ENCODE results near the gene PPIG. TPM values are rescaled to one million over a fixed set of nuclear protein-coding genes. Genes with fewer than 3 reads are reported as not detected.
"Not testable (repeated sequence)": the region's sequence is repeated elsewhere in the genome, so short reads cannot be mapped to it uniquely, and the experiment has no call there.

PPIG gene
- total RNA-seq, 1 donor from 2014 or later: 48.1 TPM

DNA sequence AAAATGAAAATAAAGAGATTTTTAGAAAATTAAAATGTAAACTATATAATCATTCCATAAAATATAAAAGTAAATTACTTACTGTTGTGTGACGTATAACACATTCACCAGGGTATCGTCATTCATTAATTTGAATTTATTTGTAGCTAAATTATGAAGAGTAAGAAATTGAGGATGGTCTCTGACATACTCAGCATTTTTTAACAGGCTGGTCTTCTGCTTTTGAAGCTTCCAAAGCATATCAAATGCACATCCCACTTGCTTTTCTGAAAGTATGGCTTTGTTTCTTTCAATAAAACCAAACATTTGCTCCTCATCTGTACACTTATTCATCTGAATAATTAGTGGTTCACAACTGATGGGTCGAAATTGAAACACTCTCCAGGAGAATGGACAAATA lies 12.6 kb upstream of the PPIG start:
- Histone ChIP-seq H3K9me3 (no peaks in the 10 kb centered on the region), H3K36me3 (no peaks in the 10 kb centered on the region), H3K27ac (no peak overlapping the region)

GRCh38 chr2:169572189-169572588 lies 12.0 kb upstream of the PPIG start:
- TF ChIP-seq POLR2AphosphoS5 (IDR thresholded peaks at IDR 0.05; ENCODE audit: insufficient read depth in 1 of 2, low read depth in 1 of 2): no peak
- TF ChIP-seq POLR2A (IDR thresholded peaks at IDR 0.05): no peak
- no peak for TF ChIP-seq CTCF (IDR thresholded peaks at IDR 0.05)
- Histone ChIP-seq H3K4me3 (no peak overlapping the region), H3K9me3 (no peaks in the 10 kb centered on the region), H3K36me3 (no peaks in the 10 kb centered on the region), H3K4me1 (peaks cover 16% of the 10 kb centered on the region), H3K27me3 (no peaks in the 10 kb centered on the region), H3K27ac (no peak overlapping the region)
- DNase-seq (ENCODE audit: extremely low spot score in 2 of 2): no peak
- intact Hi-C loops (cut with DNase I): loop anchor here (2.0 kb wide), 1 partner anchor 55 kb away; no protein-coding TSS in a partner anchor

More for the DNA sequence above, 12.6 kb upstream of the PPIG start:
- peaks cover 16% of the 10 kb centered on the region for H3K4me1 ChIP-seq
- TF ChIP-seq POLR2AphosphoS5 (IDR thresholded peaks at IDR 0.05; ENCODE audit: insufficient read depth in 1 of 2, low read depth in 1 of 2) (no peak), POLR2A (IDR thresholded peaks at IDR 0.05) (no peak), CTCF (IDR thresholded peaks at IDR 0.05) (no peak)
- no peak for DNase-seq (ENCODE audit: extremely low spot score in 2 of 2)
- H3K27me3 ChIP-seq: no peaks in the 10 kb centered on the region
- H3K4me3 ChIP-seq: no peak overlapping the region
- intact Hi-C loops (cut with DNase I): no loop called here

GRCh38 chr2:169572821-169573159 lies 11.4 kb upstream of the PPIG start:
- Histone ChIP-seq H3K4me3 (peak overlapping the region; percentile 51 to 84), H3K4me1 (peaks cover 16% of the 10 kb centered on the region), H3K9me3 (no peaks in the 10 kb centered on the region), H3K27ac (peak overlapping the region; percentile 66), H3K36me3 (no peaks in the 10 kb centered on the region), H3K27me3 (no peaks in the 10 kb centered on the region)
- DNase-seq (ENCODE audit: extremely low spot score in 2 of 2): no peak
- intact Hi-C loops (cut with DNase I): loop anchor here (2.0 kb wide), 1 partner anchor 54 kb away; no protein-coding TSS in a partner anchor
- TF ChIP-seq POLR2AphosphoS5 (IDR thresholded peaks at IDR 0.05; ENCODE audit: insufficient read depth in 1 of 2, low read depth in 1 of 2) (no peak), POLR2A (IDR thresholded peaks at IDR 0.05) (no peak), CTCF (IDR thresholded peaks at IDR 0.05) (no peak)

- Histone ChIP-seq H3K27ac (peak within 1 kb of the TSS; percentile 66), H3K9me3 (no peaks in the 10 kb centered on the region), H3K4me1 (peaks cover 16% of the 10 kb centered on the region), H3K36me3 (no peaks in the 10 kb centered on the region), H3K27me3 (no peaks in the 10 kb centered on the region), H3K4me3 (peak within 1 kb of the TSS; percentile 51 to 84)
- TF ChIP-seq CTCF (IDR thresholded peaks at IDR 0.05) (peak in 1 of 3 experiments; percentile 30), POLR2AphosphoS5 (IDR thresholded peaks at IDR 0.05; ENCODE audit: insufficient read depth in 1 of 2, low read depth in 1 of 2) (peak; percentile 78 to 89), POLR2A (IDR thresholded peaks at IDR 0.05) (no peak)
- DNase-seq (ENCODE audit: extremely low spot score in 2 of 2): no peak
- intact Hi-C loops (cut with DNase I): loop anchor here (2.0 kb wide), 1 partner anchor 53 kb away; no protein-coding TSS in a partner anchor
These were observed 10.8 kb upstream of the PPIG start, which contains the start of gene FASTKD1 for GRCh38 chr2:169573160-169573973. FASTKD1 (minus strand) TSS chr2:169573865; CDS start chr2:169572029, 1,836 bp downstream.

GRCh38 chr2:169573974-169574299 lies 10.2 kb upstream of the PPIG start:
- H3K4me3 ChIP-seq: peak overlapping the region; percentile 51 to 84
- H3K27ac ChIP-seq: peak overlapping the region; percentile 66
- TF ChIP-seq CTCF (IDR thresholded peaks at IDR 0.05) (peak in 1 of 3 experiments; percentile 9), POLR2AphosphoS5 (IDR thresholded peaks at IDR 0.05; ENCODE audit: insufficient read depth in 1 of 2, low read depth in 1 of 2) (no peak)
- H3K27me3 ChIP-seq: no peaks in the 10 kb centered on the region
- no peaks in the 10 kb centered on the region for H3K36me3 ChIP-seq
- no peaks in the 10 kb centered on the region for H3K9me3 ChIP-seq
- intact Hi-C loops (cut with DNase I): loop anchor here (2.0 kb wide), 1 partner anchor 53 kb away; no protein-coding TSS in a partner anchor
- peaks cover 16% of the 10 kb centered on the region for H3K4me1 ChIP-seq
- DNase-seq (ENCODE audit: extremely low spot score in 2 of 2): no peak

DNA sequence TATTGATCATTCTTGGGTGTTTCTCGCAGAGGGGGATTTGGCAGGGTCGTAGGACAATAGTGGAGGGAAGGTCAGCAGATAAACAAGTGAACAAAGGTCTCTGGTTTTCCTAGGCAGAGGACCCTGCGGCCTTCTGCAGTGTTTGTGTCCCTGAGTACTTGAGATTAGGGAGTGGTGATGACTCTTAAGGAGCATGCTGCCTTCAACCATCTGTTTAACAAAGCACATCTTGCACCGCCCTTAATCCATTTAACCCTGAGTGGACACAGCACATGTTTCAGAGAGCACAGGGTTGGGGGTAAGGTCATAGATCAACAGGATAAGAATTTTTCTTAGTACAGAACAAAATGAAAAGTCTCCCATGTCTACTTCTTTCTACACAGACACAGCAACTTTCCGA lies 9.6 kb upstream of the PPIG start:
- H3K27me3 ChIP-seq; H3K27ac ChIP-seq; H3K9me3 ChIP-seq; H3K36me3 ChIP-seq; DNase-seq (ENCODE audit: extremely low spot score in 2 of 2); H3K4me3 ChIP-seq; intact Hi-C loops (cut with DNase I): not testable (repeated sequence)
- peaks cover 16% of the 10 kb centered on the region for H3K4me1 ChIP-seq

- H3K36me3 ChIP-seq; H3K4me3 ChIP-seq; H3K27ac ChIP-seq; H3K9me3 ChIP-seq; intact Hi-C loops (cut with DNase I); H3K27me3 ChIP-seq; DNase-seq (ENCODE audit: extremely low spot score in 2 of 2): not testable (repeated sequence)
- peaks cover 16% of the 10 kb centered on the region for H3K4me1 ChIP-seq
These were observed 8.9 kb upstream of the PPIG start for GRCh38 chr2:169575264-169575663.
